ENCODE data around the gene OPA1.

OPA1 gene

GRCh38 chr3:193592841-193593667 lies at the start of gene OPA1:
TSS of gene OPA1 (plus strand) at chr3:193593208. CDS start at chr3:193593378, 170 bp downstream.
- peak; percentile 92 for DNase-seq (ENCODE audit: low read depth)

- no peak for DNase-seq (ENCODE audit: low read depth)
Observed at GRCh38 chr3:193544289-193544688, 48.7 kb upstream of the OPA1 start.

DNA sequence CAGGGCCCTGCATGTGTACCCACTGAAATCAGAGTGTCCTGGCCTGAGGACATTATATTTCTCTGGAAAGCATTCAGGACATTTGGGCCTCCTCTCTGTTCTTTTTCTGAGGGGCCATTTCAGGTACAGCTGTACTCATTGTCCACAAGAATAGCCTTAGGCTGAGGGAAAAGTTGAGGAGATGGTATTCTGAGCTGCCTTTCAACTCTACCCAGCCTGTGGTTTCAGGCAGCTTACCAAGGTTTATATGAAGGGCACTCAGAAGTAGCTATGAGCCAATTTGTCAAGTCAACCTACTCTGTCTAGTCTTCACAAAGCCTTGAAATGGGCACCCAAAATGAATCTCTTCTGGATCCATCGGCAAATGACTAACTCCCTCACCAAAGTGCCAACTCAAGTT lies 47.7 kb upstream of the OPA1 start:
- no peak for DNase-seq (ENCODE audit: low read depth)

DNA sequence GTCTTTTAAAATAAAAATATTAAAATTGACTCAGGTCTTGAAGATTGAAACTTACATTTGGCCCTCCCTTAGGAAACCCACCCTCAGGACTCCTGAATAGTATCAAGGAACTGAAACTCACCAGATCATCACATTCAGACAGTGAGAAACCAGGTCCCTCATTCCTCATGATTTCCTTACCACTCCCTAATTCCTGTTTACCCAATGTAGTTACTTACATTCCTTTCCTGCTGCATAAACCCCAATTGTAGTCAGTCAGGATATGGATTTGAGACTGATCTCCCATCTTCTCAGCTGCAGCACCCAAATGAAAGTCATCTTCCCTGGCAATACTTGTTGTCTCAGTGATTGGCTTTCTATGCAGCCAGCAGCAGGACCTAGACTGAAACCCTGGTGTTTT lies 46.9 kb upstream of the OPA1 start:
- no peak for DNase-seq (ENCODE audit: low read depth)

- no peak for DNase-seq (ENCODE audit: low read depth)
Observed at GRCh38 chr3:193548406-193548805, 44.6 kb upstream of the OPA1 start.

DNA sequence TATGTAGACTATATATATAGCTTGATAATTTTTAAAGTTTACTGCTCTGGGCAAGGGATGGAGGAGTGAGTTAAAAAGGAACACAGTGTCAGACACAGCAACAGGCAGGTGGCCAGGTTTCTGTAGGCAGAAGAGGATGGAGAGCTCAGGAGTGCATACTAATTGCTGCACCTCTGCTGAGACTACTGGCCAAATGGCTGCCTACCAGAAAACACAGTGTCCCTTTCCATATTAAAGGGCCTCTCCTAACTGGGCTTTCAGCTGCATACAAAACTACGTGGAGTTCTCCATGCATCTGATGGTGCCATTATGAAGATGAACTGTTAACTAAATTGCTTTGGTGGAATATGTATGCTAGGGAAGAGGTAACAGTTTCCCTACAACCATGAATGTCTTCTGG lies 40.1 kb upstream of the OPA1 start:
- DNase-seq (ENCODE audit: low read depth), result no peak

DNA sequence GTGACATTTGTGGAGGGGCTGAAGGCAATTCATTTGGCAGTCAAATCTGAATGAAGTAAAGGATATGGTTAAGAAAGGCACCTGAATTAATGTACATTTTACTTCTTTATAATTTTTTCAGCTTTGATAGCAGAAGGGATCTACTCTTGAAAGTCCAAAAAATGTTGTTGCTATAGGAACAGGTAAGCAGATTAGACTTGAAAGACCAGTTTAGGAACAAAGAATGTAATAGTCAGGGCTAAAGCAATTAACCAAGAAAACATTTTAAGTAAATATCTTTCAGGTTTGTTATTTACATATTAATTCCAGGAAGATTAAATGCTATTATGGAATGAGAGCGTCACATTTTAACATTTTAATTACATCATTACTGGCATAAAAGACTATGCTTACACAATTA lies 39.4 kb upstream of the OPA1 start:
- no peak for DNase-seq (ENCODE audit: low read depth)

GRCh38 chr3:193554811-193555210 lies 38.2 kb upstream of the OPA1 start, which contains the start of gene ATP13A4:
TSS of gene ATP13A4 (minus strand) at chr3:193554895. CDS start at chr3:193554799, 96 bp downstream.
- DNase-seq (ENCODE audit: low read depth), result no peak

GRCh38 chr3:193556841-193557240 lies 36.2 kb upstream of the OPA1 start:
- no peak for DNase-seq (ENCODE audit: low read depth)

DNA sequence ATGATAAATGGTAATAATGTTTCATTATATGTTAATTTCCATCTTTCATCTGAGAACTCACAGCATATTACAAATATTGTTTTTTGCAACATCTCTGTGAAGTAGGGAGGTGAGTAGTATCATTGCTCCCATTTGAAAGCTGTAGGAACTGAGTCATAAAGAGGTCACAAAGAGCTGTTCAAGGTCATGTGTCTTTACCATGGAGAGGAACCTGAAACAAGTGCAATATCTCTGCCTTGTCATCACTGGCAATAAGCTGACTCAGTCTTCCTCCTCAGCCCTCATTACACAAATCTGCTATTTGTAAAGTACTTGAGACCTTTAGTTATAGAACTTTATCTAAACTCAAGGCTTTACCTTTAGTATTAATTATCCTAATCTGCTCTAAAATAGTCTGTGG lies 33.9 kb upstream of the OPA1 start:
- DNase-seq (ENCODE audit: low read depth), result no peak

DNA sequence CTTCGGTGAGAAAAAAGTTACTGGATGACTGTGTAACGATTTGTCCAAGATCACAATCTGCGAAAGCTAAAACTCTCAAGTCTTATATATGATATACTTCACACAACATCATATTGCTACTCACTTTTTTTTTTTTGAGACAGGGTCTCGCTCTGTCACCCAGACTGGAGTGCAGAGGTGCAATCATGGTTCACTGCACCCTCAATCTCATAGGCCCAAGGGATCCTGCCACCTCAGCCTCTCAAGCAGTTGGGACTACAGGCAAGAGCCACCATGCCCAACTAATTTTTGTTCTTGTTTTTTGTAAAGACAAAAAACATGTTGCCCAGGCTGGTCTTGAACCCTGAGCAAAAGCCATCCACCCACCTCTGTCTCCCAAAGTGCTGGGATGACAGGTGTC lies 32.9 kb upstream of the OPA1 start:
- DNase-seq (ENCODE audit: low read depth), result no peak

- DNase-seq (ENCODE audit: low read depth), result no peak
Observed at GRCh38 chr3:193560870-193561269, 32.1 kb upstream of the OPA1 start.

GRCh38 chr3:193563426-193563825 lies 29.6 kb upstream of the OPA1 start:
- no peak for DNase-seq (ENCODE audit: low read depth)

GRCh38 chr3:193564012-193564411 lies 29.0 kb upstream of the OPA1 start:
- DNase-seq (ENCODE audit: low read depth), result no peak

GRCh38 chr3:193569119-193569518 lies 23.9 kb upstream of the OPA1 start:
- no peak for DNase-seq (ENCODE audit: low read depth)

- no peak for DNase-seq (ENCODE audit: low read depth)
Observed at GRCh38 chr3:193572426-193572908, 20.5 kb upstream of the OPA1 start.

GRCh38 chr3:193573403-193574191 lies 19.4 kb upstream of the OPA1 start:
- no peak for DNase-seq (ENCODE audit: low read depth)

DNA sequence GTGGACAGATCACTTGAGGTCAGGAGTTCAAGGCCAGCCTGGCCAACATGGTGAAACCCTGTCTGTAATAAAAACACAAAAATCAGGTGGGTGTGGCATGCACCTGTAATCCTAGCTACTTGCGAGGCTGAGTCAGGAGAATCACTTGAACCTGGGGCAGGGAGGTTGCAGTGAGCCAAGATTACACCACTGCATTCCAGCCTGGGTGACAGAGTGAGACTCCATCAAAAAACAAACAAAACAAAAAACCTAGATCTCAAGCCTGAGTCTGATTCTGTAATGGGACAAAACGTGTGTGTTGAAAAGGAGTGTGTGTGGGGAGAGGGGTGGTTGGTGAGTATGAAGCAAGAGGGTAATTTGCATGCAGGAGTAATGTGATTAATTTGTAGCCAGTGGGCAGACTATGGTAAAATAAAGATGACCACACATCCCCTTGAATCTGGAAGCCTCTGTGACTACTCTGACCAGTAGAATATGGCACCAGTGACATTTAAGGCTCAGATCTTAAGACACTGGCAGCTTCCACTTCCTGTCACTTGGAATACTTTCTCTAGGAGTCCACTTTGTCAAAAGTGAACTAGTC lies 18.4 kb upstream of the OPA1 start:
- no peak for DNase-seq (ENCODE audit: low read depth)

DNA sequence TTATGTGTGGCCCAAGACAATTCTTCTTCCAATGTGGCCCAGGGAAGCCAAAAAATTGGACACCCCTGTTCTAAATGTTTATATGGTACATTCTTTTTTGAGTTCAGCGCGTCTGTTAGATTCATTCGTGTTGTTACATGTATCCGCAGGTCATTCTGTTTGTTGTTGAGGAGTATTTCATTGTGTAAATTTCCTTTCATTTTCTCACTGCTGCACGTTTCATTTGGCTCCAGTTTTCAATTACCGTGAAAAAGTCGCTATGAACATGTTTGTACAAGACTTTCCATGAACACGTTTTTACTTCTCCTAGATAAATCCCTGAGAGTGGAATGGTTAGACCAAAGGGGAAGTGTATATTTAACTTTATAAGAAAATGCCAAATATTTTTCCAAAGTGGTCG lies 7.5 kb upstream of the OPA1 start:
- no peak for DNase-seq (ENCODE audit: low read depth)

GRCh38 chr3:193586526-193586925 lies 6.5 kb upstream of the OPA1 start:
- no peak for DNase-seq (ENCODE audit: low read depth)

- no peak for DNase-seq (ENCODE audit: low read depth)
Observed at GRCh38 chr3:193589129-193589528, 3.9 kb upstream of the OPA1 start.

DNA sequence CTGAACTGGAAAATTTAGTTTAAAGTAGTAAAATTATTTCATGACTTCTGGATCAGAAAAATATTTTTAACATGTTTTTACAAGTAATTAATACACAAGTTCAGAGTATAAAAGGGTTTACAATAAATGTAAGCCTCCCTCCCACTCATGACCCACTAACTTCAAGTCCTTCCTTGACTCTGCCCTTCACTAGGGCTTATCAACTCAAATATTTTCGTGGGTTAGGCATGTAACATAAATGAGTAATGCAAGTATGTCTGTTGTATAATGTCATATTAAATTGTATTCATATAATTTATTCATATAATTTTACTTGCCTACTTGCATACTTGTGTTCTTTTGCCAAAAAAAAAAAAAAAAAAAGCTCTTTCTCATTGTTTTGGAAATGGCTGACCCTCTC lies 3.4 kb upstream of the OPA1 start:
- no peak for DNase-seq (ENCODE audit: low read depth)

Measured in HS-27A (cell line).